Pancreas (tissue), 10 donors: ENCODE data around the gene HOXA4. TPM values are rescaled to one million over a fixed set of nuclear protein-coding genes. Genes with fewer than 3 reads are reported as not detected.

Source experiments
- ATAC-seq, 4 donors: fragments of 200-7000 bp; cut with Tn5 transposase; one replicate each; pipeline versions ENCODE4 v1.8.0 to v1.9.1; 2020; ENCODE audit warnings: mild to moderate bottlenecking in 4 of 4, moderate library complexity in 4 of 4
- DNase-seq, 6 donors: peaks; one replicate each; pipeline ENCODE4 v3.0.0-alpha.2; 2020
- FAIRE-seq: peaks from 2 replicates; lab custom pipeline; 2012; peaks lifted over from hg19 to GRCh38; lab: Jason Lieb, UNC
- H3K27ac ChIP-seq, 4 donors: fragments of 200-600 bp; sonication (generic); 1 replicate in 3 of 4; 2 replicates in 1 of 4; pipeline versions ENCODE4 v1.5.0 to v1.8.0; 2020
- H3K27me3 ChIP-seq, 4 donors: fragments of 200-600 bp; one replicate each; pipeline ENCODE4 v1.8.0; 2021
- H3K36me3 ChIP-seq, 3 donors: fragments of 200-600 bp; sonication (generic) in 1 of 3; one replicate each; pipeline versions ENCODE4 v1.5.0 to v1.8.0; 2020 to 2021
- H3K4me1 ChIP-seq, 3 donors: fragments of 200-600 bp; one replicate each; pipeline ENCODE4 v1.8.0; 2021
- H3K4me3 ChIP-seq, 4 donors: fragments of 200-600 bp; sonication (generic) in 2 of 4; one replicate each; pipeline versions ENCODE4 v1.5.0 to v1.8.0; 2020 to 2021
- H3K9me3 ChIP-seq, 4 donors: fragments of 200-600 bp; one replicate each; pipeline ENCODE4 v1.8.0; 2021
- WGBS, 2 donors: extraction: QIAGEN DNeasy Blood & Tissue Kit; methylation state at CpG; one replicate each; pipeline ENCODE4 v1.1.7; 2013; 5-methylcytosine and 5-hydroxymethylcytosine counted together
- intact Hi-C, 3 donors: fragments of 100-400 bp; cut with DNase I; formaldehyde crosslinking; loops; one replicate each; pipeline versions ENCODE4 v1.11.1 to v1.14.2; 2022
- polyA plus RNA-seq, 2 donors: library from polyadenylated mRNA; stranded (reverse); fragments of 200-250 nt; gene quantifications; one replicate each; pipeline ENCODE4 v1.2.3, GENCODE V29; 2013
- total RNA-seq, 6 donors: library from RNA; stranded (reverse); fragmentation: NEBNext Ultra II Directional in 4 of 6; extraction: Animal tissue kit (Norgen Biotek cat#: 25700) in 4 of 6; gene quantifications; one replicate each; pipeline versions ENCODE4 v1.2.1 to v1.2.4, GENCODE V29; 2021 to 2023
- TF ChIP-seq, protein P1 (sequence below), 4 donors: fragments of 200-600 bp; sonication (generic) in 3 of 4; IDR thresholded peaks; one replicate each; pipeline versions ENCODE4 v1.5.0 to v1.8.0; 2021; ENCODE audit warnings: antibody characterized with exemption in 4 of 4
- donor health status: healthy with polysubstance abuse.
- donor health status: DM: no; HTN: no; CAD: no; lungs with moderate emphysema.
- donor health status: DM: no; HTN: no; CAD: no.
- donor health status: control.
- donor health status: control.
- donor health status: Bipolar disorder and iron deficiency.
- donor health status: DM: yes; HTN: yes; CAD: no.
- donor health status: DM: no; HTN: no; CAD: no.
- donor health status: DM: no; HTN: no; CAD: no.
- donor health status: DM: yes; HTN: yes; CAD: no.

HOXA4 gene
- total and polyA plus RNA-seq, 8 donors = 0.19 to 2.4 (median 0.58) TPM

DNA sequence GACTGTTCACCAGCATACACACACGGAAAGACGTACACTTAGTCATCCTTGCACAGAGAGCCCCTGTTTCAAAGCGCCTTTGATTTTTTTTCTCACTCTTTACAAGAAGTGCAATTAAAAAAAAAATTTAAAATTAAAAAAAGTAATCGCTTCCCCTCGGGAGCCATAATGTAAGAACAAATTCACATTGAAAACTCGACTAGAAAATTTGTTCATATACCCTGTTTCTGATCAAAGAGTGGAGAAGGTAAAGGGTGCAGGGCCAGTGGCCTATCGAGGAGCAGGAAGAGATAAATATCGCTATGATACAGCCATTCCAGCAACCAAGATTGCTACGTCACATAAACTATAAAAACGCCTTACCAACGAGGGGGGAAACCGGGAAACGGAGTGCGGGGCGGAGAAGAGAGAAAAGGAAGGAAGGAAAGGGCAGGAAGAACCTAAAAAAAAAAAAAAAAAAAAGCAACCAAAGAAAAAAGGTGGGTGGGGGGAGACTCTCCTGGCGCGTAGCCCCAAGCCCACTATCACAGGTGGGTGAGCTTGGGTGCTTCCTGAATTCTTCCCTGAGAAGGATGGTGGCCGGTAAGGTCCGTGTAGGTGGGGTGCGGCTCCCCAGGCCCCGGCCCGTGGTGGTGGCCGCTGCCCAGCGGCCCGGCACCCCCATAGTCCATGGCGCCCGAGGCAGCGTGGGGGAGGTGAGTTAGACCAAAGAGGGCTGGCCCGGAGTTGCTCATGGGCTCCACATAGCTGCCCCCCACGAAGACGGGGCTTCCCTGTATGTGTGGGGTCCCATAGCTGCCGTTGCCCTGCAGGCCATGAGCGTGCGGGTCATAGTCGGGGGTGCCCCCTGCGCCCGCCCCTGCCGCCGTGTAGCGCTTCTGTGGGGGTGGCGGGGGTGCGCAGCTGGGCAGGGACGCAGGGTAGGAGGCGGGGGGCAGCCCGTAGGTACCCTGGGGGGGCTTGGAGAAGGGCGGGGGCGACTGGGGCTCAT lies 22.9 kb downstream of the HOXA4 start:
- Histone ChIP-seq H3K36me3 (no peaks in the 10 kb centered on the region), H3K27ac (peak overlapping the region in 3 of 4 donors; percentile 10 to 62 (median 40)), H3K4me3 (no peak overlapping the region), H3K9me3 (no peaks in the 10 kb centered on the region), H3K27me3 (peaks cover 0 to 61% (median 4%) of the 10 kb centered on the region in 4 donors), H3K4me1 (no peaks in the 10 kb centered on the region)
- peak in 1 of 6 donors; percentile 47 for DNase-seq
- WGBS, 2 donors = 20 to 32% methylated on average over 40 to 47 of the region's 47 CpGs
- TF ChIP-seq, protein P1, sequence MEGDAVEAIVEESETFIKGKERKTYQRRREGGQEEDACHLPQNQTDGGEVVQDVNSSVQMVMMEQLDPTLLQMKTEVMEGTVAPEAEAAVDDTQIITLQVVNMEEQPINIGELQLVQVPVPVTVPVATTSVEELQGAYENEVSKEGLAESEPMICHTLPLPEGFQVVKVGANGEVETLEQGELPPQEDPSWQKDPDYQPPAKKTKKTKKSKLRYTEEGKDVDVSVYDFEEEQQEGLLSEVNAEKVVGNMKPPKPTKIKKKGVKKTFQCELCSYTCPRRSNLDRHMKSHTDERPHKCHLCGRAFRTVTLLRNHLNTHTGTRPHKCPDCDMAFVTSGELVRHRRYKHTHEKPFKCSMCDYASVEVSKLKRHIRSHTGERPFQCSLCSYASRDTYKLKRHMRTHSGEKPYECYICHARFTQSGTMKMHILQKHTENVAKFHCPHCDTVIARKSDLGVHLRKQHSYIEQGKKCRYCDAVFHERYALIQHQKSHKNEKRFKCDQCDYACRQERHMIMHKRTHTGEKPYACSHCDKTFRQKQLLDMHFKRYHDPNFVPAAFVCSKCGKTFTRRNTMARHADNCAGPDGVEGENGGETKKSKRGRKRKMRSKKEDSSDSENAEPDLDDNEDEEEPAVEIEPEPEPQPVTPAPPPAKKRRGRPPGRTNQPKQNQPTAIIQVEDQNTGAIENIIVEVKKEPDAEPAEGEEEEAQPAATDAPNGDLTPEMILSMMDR (IDR thresholded peaks at IDR 0.05) = no peak
- no peak for FAIRE-seq
- intact Hi-C loops = no loop called here
- ATAC-seq = no peak

DNA sequence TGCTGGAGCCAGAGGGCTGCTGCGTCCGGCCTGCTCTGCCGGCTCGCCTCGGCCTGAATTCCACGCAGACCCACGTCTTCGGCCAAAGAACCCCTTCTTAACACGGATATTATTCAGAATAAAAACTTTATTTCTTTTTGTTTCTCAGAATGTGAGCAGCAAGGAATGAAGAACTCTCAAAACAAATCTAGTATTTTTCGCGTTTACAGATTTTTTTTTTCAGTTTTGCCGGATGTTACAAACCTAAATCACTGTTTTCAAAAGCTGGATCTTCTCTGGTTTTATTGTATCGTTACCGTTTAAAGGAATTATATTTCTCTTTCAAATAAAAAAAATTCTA lies 23.7 kb downstream of the HOXA4 start:
- Histone ChIP-seq H3K36me3 (no peaks in the 10 kb centered on the region), H3K27me3 (peaks cover 0 to 55% (median 4%) of the 10 kb centered on the region in 4 donors), H3K4me3 (peak overlapping the region in 1 of 4 donors; percentile 17), H3K9me3 (no peaks in the 10 kb centered on the region), H3K4me1 (no peaks in the 10 kb centered on the region), H3K27ac (peak overlapping the region in 2 of 4 donors; percentile 37 to 40)
- intact Hi-C loops = no loop called here
- ATAC-seq (no peak), FAIRE-seq (no peak), DNase-seq (no peak)
- TF ChIP-seq, protein P1 (IDR thresholded peaks at IDR 0.05) = no peak
- WGBS, 2 donors = 19 to 24% methylated on average over 14 of the region's 14 CpGs

DNA sequence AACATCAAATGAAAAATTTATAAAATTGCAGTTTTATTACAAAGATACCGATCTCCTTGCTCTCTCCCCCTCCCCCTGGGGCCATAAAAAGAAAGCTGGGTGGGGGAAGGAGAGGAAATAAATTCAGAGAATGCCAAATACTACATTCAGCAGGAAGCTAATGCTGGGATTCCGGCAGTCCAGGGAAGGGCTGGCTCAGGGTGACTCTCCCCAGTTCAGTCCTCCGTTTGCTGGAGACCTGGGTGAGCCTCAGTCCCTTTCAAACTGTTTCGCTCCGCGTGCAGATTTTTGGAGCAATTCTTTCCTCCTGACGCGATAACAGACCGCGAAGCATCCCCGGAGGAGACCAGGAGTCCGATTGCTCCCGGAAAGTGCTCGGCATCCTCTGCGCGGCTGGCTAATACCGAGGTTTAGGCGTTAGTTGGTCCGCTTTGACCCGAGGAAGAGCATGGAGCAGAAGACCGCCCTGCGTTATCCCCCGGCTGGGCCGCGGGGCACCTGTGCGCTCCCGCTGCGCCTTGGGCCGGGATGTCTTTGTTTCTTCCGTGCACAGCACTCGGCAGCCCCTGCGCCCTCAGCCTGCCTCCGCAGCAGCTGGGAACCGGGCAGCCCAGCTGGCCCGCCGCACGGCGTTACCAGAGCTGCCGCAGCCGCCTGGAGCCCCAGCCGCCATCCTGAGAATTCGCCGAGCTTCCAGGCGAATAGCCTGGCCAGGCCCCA lies 24.2 kb downstream of the HOXA4 start:
- FAIRE-seq = no peak
- intact Hi-C loops = no loop called here
- Histone ChIP-seq H3K36me3 (no peaks in the 10 kb centered on the region), H3K27ac (peak overlapping the region in 2 of 4 donors; percentile 37 to 40), H3K4me3 (peak overlapping the region in 1 of 4 donors; percentile 17), H3K27me3 (peaks cover 0 to 56% (median 4%) of the 10 kb centered on the region in 4 donors), H3K4me1 (no peaks in the 10 kb centered on the region), H3K9me3 (no peaks in the 10 kb centered on the region)
- DNase-seq = peak in 1 of 6 donors; percentile 59
- WGBS, 2 donors = 7 to 15% methylated on average over 42 to 44 of the region's 44 CpGs
- TF ChIP-seq, protein P1 (IDR thresholded peaks at IDR 0.05) = no peak
- peak in 1 of 4 donors; percentile 32 for ATAC-seq

DNA sequence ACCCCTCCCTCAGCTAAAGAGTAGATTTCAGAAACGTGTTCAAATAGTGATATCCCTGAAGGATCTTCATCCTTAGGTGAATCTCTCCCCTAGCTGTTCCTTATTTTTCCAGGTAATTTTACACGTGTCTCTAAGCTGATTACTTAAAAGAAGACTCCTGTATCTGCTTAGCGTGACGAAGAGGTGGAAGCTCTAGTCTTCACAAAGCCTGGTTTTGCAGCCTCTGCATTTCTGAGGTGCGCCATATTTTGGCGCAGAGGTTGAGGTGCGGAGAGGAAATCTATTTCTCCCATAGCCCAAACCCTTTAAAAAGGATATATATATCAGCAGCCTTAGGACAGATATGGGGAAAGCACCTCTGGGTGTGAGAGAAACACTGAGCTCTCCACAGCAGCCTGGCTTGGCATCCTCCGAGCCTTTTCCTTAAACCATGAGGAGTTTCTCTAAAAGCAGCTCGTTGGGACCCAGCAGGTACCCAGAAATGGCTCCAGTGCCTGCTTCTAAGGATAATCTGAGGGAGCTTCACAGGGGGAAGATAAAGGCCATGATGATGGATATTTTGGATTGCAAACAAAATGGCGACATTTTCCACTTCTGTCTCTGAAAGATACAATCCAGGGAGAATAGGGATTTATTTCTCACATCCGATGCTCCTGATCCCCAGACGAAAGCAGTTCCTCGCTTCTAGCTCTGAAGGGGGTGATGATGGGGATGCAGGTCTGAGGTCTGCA lies 25.1 kb downstream of the HOXA4 start:
- no peak overlapping the region for H3K27ac ChIP-seq
- no peak for ATAC-seq
- TF ChIP-seq, protein P1 (IDR thresholded peaks at IDR 0.05) = no peak
- peaks cover 0 to 61% (median 4%) of the 10 kb centered on the region in 4 donors for H3K27me3 ChIP-seq
- no peaks in the 10 kb centered on the region for H3K4me1 ChIP-seq
- H3K9me3 ChIP-seq = no peaks in the 10 kb centered on the region
- no peak for DNase-seq
- H3K4me3 ChIP-seq = no peak overlapping the region
- intact Hi-C loops = no loop called here
- H3K36me3 ChIP-seq = no peaks in the 10 kb centered on the region
- WGBS, 2 donors = 34 to 37% methylated on average over 13 of the region's 13 CpGs
- FAIRE-seq = no peak
